DMS114 treated with DMSO at 0.1 percent for 48 hours (cell line): Measurements from ENCODE around the gene DAB1.

Experiments used
- DNase-seq: peaks from one replicate; lab custom pipeline; 2025; ENCODE audit not compliant: unreplicated experiment; lab: John Stamatoyannopoulos, UW

Gene DAB1

GRCh38 chr1:57423656-57424211 lies at the start of gene DAB1:
Gene DAB1 (minus strand): TSS chr1:57424060. CDS start chr1:57291030, 133,030 bp downstream.
- DNase-seq, result no peak

- no peak for DNase-seq
Observed at GRCh38 chr1:57473448-57473847, 49.6 kb upstream of the DAB1 start.

- no peak for DNase-seq
Observed at GRCh38 chr1:57471995-57472394, 48.1 kb upstream of the DAB1 start.

- no peak for DNase-seq
Observed at GRCh38 chr1:57470036-57470435, 46.2 kb upstream of the DAB1 start.

- no peak for DNase-seq
Observed at GRCh38 chr1:57468641-57469523, 45.0 kb upstream of the DAB1 start.

- DNase-seq, result no peak
Observed at GRCh38 chr1:57467830-57468229, 44.0 kb upstream of the DAB1 start.

- DNase-seq, result no peak
Observed at GRCh38 chr1:57464756-57465155, 40.9 kb upstream of the DAB1 start.

GRCh38 chr1:57463343-57463742 lies 39.5 kb upstream of the DAB1 start:
- DNase-seq, result no peak

- no peak for DNase-seq
Observed at GRCh38 chr1:57461405-57461804, 37.5 kb upstream of the DAB1 start.

GRCh38 chr1:57451516-57451915 lies 27.7 kb upstream of the DAB1 start:
- DNase-seq, result no peak

GRCh38 chr1:57450981-57451380 lies 27.1 kb upstream of the DAB1 start:
- DNase-seq, result no peak

GRCh38 chr1:57447551-57447950 lies 23.7 kb upstream of the DAB1 start:
- no peak for DNase-seq

GRCh38 chr1:57443004-57443403 lies 19.1 kb upstream of the DAB1 start:
- DNase-seq, result no peak

GRCh38 chr1:57440096-57440495 lies 16.2 kb upstream of the DAB1 start:
- DNase-seq, result no peak

- DNase-seq, result no peak
Observed at GRCh38 chr1:57431400-57431799, 7.5 kb upstream of the DAB1 start.

- DNase-seq, result no peak
Observed at GRCh38 chr1:57424231-57425027, 569 bp upstream of the DAB1 start.

- DNase-seq, result no peak
Observed at GRCh38 chr1:57423135-57423655, 665 bp downstream of the DAB1 start.

GRCh38 chr1:57422271-57423134 lies 1.4 kb downstream of the DAB1 start:
- DNase-seq, result no peak

GRCh38 chr1:57421806-57422205 lies 2.1 kb downstream of the DAB1 start:
- no peak for DNase-seq

GRCh38 chr1:57420981-57421785 lies 2.7 kb downstream of the DAB1 start:
- no peak for DNase-seq
